Spleen (tissue), 7 donors: ENCODE data around the gene APOBEC3F.
"Not testable (repeated sequence)": the region's sequence is repeated elsewhere in the genome, so short reads cannot be mapped to it uniquely, and the experiment has no call there.

Experiments used
- POLR2A ChIP-seq, 3 donors: fragments of 450-650 bp; IDR thresholded peaks; one replicate each; pipeline ENCODE4 v1.5.1; 2017; ENCODE audit warnings: antibody characterized with exemption in 3 of 3, mild to moderate bottlenecking in 1 of 3
- POLR2AphosphoS5 ChIP-seq, 3 donors: sonication (generic); formaldehyde crosslinking; IDR thresholded peaks; one replicate each; pipeline ENCODE4 v1.5.1; 2017; ENCODE audit warnings: antibody characterized with exemption in 3 of 3
- TF ChIP-seq, protein P1 (sequence below), 11 experiments: fragments of 200-600 bp in 7 of 11; fragments of 450-650 bp in 4 of 11; sonication (generic) in 4 of 11; IDR thresholded peaks in 8 of 11; conservative IDR thresholded peaks in 3 of 11; 1 replicate in 7 of 11; 2 replicates in 4 of 11; pipeline versions ENCODE4 v1.4.0 to v1.8.0; 2016 to 2021; ENCODE audit warnings: antibody characterized with exemption in 11 of 11, inconsistent platforms in 4 of 11, mild to moderate bottlenecking in 1 of 11
- donor health status: DM: no; HTN: no; CAD: no; lungs with moderate emphysema.
- donor health status: DM: no; HTN: no; CAD: no.
- donor health status: DM: no; HTN: no; CAD: no.

DNA sequence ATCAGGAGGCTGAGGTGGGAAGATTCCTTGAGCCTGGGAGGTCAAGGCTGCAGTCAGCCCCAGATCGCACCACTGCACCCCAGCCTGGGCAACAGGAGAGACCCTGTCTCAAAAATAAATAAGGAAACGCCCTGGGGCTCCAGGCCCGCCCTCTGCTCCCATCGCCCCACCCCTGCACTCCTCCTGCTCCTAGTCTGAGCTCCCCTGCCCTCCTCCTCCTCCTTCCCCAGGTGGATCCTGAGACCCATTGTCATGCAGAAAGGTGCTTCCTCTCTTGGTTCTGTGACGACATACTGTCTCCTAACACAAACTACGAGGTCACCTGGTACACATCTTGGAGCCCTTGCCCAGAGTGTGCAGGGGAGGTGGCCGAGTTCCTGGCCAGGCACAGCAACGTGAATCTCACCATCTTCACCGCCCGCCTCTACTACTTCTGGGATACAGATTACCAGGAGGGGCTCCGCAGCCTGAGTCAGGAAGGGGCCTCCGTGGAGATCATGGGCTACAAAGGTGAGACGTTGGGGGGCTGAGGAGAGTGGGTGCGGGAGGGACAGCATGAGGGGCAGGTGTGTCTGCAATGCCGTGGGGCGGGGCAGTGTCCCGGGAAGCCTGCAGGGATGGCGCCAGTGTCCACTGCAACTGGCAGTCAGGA lies 11.3 kb downstream of the APOBEC3F start:
- TF ChIP-seq, protein P1, sequence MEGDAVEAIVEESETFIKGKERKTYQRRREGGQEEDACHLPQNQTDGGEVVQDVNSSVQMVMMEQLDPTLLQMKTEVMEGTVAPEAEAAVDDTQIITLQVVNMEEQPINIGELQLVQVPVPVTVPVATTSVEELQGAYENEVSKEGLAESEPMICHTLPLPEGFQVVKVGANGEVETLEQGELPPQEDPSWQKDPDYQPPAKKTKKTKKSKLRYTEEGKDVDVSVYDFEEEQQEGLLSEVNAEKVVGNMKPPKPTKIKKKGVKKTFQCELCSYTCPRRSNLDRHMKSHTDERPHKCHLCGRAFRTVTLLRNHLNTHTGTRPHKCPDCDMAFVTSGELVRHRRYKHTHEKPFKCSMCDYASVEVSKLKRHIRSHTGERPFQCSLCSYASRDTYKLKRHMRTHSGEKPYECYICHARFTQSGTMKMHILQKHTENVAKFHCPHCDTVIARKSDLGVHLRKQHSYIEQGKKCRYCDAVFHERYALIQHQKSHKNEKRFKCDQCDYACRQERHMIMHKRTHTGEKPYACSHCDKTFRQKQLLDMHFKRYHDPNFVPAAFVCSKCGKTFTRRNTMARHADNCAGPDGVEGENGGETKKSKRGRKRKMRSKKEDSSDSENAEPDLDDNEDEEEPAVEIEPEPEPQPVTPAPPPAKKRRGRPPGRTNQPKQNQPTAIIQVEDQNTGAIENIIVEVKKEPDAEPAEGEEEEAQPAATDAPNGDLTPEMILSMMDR (IDR thresholded peaks at IDR 0.05 in 8 of 11, conservative IDR thresholded peaks at IDR 0.05 in 3 of 11): not testable (repeated sequence)
- TF ChIP-seq POLR2AphosphoS5 (IDR thresholded peaks at IDR 0.05): peak in 1 of 3 donors; percentile 27
- TF ChIP-seq POLR2A (IDR thresholded peaks at IDR 0.05): not testable (repeated sequence)
